Measurements from ENCODE around the gene CNPY1. TPM values are rescaled to one million over a fixed set of nuclear protein-coding genes. Genes with fewer than 3 reads are reported as not detected.
A peak's percentile ranks its signal among the peaks of the same experiment; 100 is the strongest.

CNPY1 gene
- total and polyA plus RNA-seq, 9 of the 15 experiments (the other 6 are each of a cell fraction or from before 2014, with no cell fraction given): not detected

- Histone ChIP-seq H3K27ac (ENCODE audit: extremely low read depth, low read depth, low read length) (no peak overlapping the region), H3K79me2 (ENCODE audit: control insufficient read depth, insufficient read depth, low read length) (no peaks in the 10 kb centered on the region), H3K36me3 (ENCODE audit: control insufficient read depth, insufficient read depth, low read length) (no peaks in the 10 kb centered on the region), H2AFZ (ENCODE audit: low read depth, low read length) (no peak overlapping the region), H4K20me1 (replicated peaks; ENCODE audit: control insufficient read depth, insufficient read depth, low read length) (peaks cover 7% of the 10 kb centered on the region; the same call in 1 of the 2 replicates), H3K4me3 (no peak overlapping the region), H3K4me1 (replicated peaks in 1 of 2; ENCODE audit: control insufficient read depth in 2 of 2, insufficient read depth in 2 of 2, low read length in 2 of 2) (no peaks in the 10 kb centered on the region), H3K9me1 (ENCODE audit: control insufficient read depth, insufficient read depth, low read length) (no peaks in the 10 kb centered on the region), H3K9me3 (replicated peaks; ENCODE audit: control insufficient read depth, insufficient read depth, low read depth, low read length) (no peaks in the 10 kb centered on the region), H3K27me3 (ENCODE audit: control insufficient read depth in 2 of 2, insufficient read depth in 2 of 2, low read length in 2 of 2) (peaks cover 52 to 67% of the 10 kb centered on the region in 2 experiments), H3K9ac (ENCODE audit: insufficient read depth in 1 of 2, low read depth in 2 of 2, low read length in 2 of 2) (no peak overlapping the region), H3K4me2 (ENCODE audit: insufficient read depth, low read length) (no peak overlapping the region)
- no peak for ATAC-seq
- TF ChIP-seq NCOR1 (IDR thresholded peaks at IDR 0.05) (no peak), FUS (optimal IDR thresholded peaks at IDR 0.05; ENCODE audit: low read depth, low read length) (no peak)
- ChIA-PET POLR2A (no interaction called here), CTCF (ENCODE audit: low intra/inter-chr PET ratio) (no interaction called here)
- no peak for FAIRE-seq
- no peak for DNase-seq (ENCODE audit: extremely low read depth in 1 of 4, low spot score in 3 of 4)
- BruUV-seq (replicated peaks): no TSS peak
- in situ Hi-C loops (cut with MboI): no loop called here
- 0% methylated on average over 11 of the region's 11 CpGs for WGBS (ENCODE audit: insufficient coverage, low coverage, missing lambda C conversion rate)
- intact Hi-C loops (cut with micrococcal nuclease): no loop called here
Measured at GRCh38 chr7:155515318-155515717, 31.0 kb downstream of the CNPY1 start.

- intact Hi-C loops (cut with micrococcal nuclease): no loop called here
- CTCF ChIA-PET (ENCODE audit: low intra/inter-chr PET ratio): no interaction called here
- no TSS peak for BruUV-seq (replicated peaks)
- no peak for FAIRE-seq
- TF ChIP-seq GTF2B (IDR thresholded peaks at IDR 0.05; ENCODE audit: extremely low read depth, insufficient read length) (no peak), CBX2 (IDR thresholded peaks at IDR 0.05; ENCODE audit: insufficient read depth, low read length, poor library complexity, severe bottlenecking) (peak; percentile 13)
- no peaks in the 10 kb centered on the region for H3K36me3 ChIP-seq (ENCODE audit: control insufficient read depth, insufficient read depth, low read length)
- H3K4me2 ChIP-seq (ENCODE audit: insufficient read depth, low read length): no peak overlapping the region
- no peak overlapping the region for H3K27ac ChIP-seq (ENCODE audit: extremely low read depth, low read depth, low read length)
- in situ Hi-C loops (cut with MboI): no loop called here
- no peak overlapping the region for H3K4me3 ChIP-seq
- WGBS (ENCODE audit: insufficient coverage, low coverage, missing lambda C conversion rate): 0% methylated on average over 8 of the region's 8 CpGs
- H3K4me1 ChIP-seq (replicated peaks in 1 of 2; ENCODE audit: control insufficient read depth in 2 of 2, insufficient read depth in 2 of 2, low read length in 2 of 2): peaks cover 0 to 7% of the 10 kb centered on the region in 2 experiments; a peak in 1 of 5 replicates
- no peaks in the 10 kb centered on the region for H3K9me3 ChIP-seq (replicated peaks; ENCODE audit: control insufficient read depth, insufficient read depth, low read depth, low read length)
- H3K9me1 ChIP-seq (ENCODE audit: control insufficient read depth, insufficient read depth, low read length): no peaks in the 10 kb centered on the region
- DNase-seq (ENCODE audit: extremely low read depth in 1 of 4, low spot score in 3 of 4): no peak
- peaks cover 7% of the 10 kb centered on the region; the same call in 1 of the 2 replicates for H4K20me1 ChIP-seq (replicated peaks; ENCODE audit: control insufficient read depth, insufficient read depth, low read length)
- POLR2A ChIA-PET: no interaction called here
- no peak overlapping the region for H2AFZ ChIP-seq (ENCODE audit: low read depth, low read length)
- H3K9ac ChIP-seq (ENCODE audit: insufficient read depth in 1 of 2, low read depth in 2 of 2, low read length in 2 of 2): no peak overlapping the region
- H3K79me2 ChIP-seq (ENCODE audit: control insufficient read depth, insufficient read depth, low read length): no peaks in the 10 kb centered on the region
- no peak for ATAC-seq
- peaks cover 54 to 71% of the 10 kb centered on the region in 2 experiments for H3K27me3 ChIP-seq (ENCODE audit: control insufficient read depth in 2 of 2, insufficient read depth in 2 of 2, low read length in 2 of 2)
Measured at GRCh38 chr7:155514296-155514695, 32.1 kb downstream of the CNPY1 start.

Data from K562 (cell line).